CD4-positive, alpha-beta T cell (primary cell): ENCODE data around the gene WFDC8. TPM values are rescaled to one million over a fixed set of nuclear protein-coding genes. Genes with fewer than 3 reads are reported as not detected.

Source experiments
- ATAC-seq: fragments of 200-7000 bp; cut with Tn5 transposase; one replicate; pipeline ENCODE4 v1.10.0; 2022; ENCODE audit warnings: mild to moderate bottlenecking; ENCODE audit not compliant: poor library complexity
- CTCF ChIA-PET: fragments of 350-600 bp; sonication (Branson Sonifier 250); formaldehyde crosslinking; loops from one replicate; lab custom pipeline; 2021; ENCODE audit warnings: antibody characterized with exemption, inconsistent platforms; lab: Charles Lee
- POLR2A ChIA-PET: fragments of 350-600 bp; sonication (Branson Sonifier 250); formaldehyde crosslinking; loops from one replicate; lab custom pipeline; 2021; ENCODE audit warnings: antibody characterized with exemption, inconsistent platforms; lab: Charles Lee
- DNase-seq, 14 experiments: peaks; one replicate each; pipeline ENCODE4 v3.0.0-alpha.2; 2013 to 2020; ENCODE audit warnings: mixed read lengths in 2 of 14
- H3K27ac ChIP-seq, 2 donors: one replicate each; pipeline versions ENCODE4 v1.5.1 to v1.7.0; 2013; ENCODE audit warnings: low read length in 2 of 2, low read depth in 1 of 2, mild to moderate bottlenecking in 1 of 2
- H3K27me3 ChIP-seq, 2 experiments: 1 replicate in 1 of 2; 2 replicates in 1 of 2; pipeline versions ENCODE4 v1.6.1 to v1.7.0; 2013; ENCODE audit warnings: low read length in 2 of 2, control low read depth in 1 of 2, mild to moderate bottlenecking in 1 of 2, moderate library complexity in 1 of 2; ENCODE audit not compliant: insufficient read depth in 2 of 2, control insufficient read depth in 1 of 2
- H3K36me3 ChIP-seq: one replicate; pipeline ENCODE4 v1.6.1; 2013; ENCODE audit warnings: low read length, control low read depth; ENCODE audit not compliant: insufficient read depth
- H3K4me1 ChIP-seq: one replicate; pipeline ENCODE4 v1.6.1; 2013; ENCODE audit warnings: low read length, control low read depth; ENCODE audit not compliant: insufficient read depth
- H3K4me3 ChIP-seq: one replicate; pipeline ENCODE4 v1.5.1; 2013; ENCODE audit warnings: mild to moderate bottlenecking, low read length, moderate library complexity
- H3K9me3 ChIP-seq, 2 experiments: 1 replicate in 1 of 2; 2 replicates in 1 of 2; pipeline versions ENCODE4 v1.6.1 to v1.7.0; 2013; ENCODE audit warnings: low read length in 2 of 2, mild to moderate bottlenecking in 2 of 2, control low read depth in 1 of 2, moderate library complexity in 1 of 2; ENCODE audit not compliant: control insufficient read depth in 1 of 2, insufficient read depth in 1 of 2
- H3K27ac Mint-ChIP-seq: one replicate; pipeline ENCODE4 v1.8.0; 2020; ENCODE audit warnings: mixed read lengths
- H3K27me3 Mint-ChIP-seq: one replicate; pipeline ENCODE4 v1.8.0; 2021; ENCODE audit warnings: mixed read lengths
- H3K36me3 Mint-ChIP-seq: one replicate; pipeline ENCODE4 v1.8.0; 2021; ENCODE audit warnings: low read depth, mixed read lengths
- H3K4me1 Mint-ChIP-seq: one replicate; pipeline ENCODE4 v1.8.0; 2021; ENCODE audit warnings: low read depth, mixed read lengths
- H3K4me3 Mint-ChIP-seq: one replicate; pipeline ENCODE4 v1.8.0; 2020; ENCODE audit warnings: mild to moderate bottlenecking, mixed read lengths
- H3K9me3 Mint-ChIP-seq: one replicate; pipeline ENCODE4 v1.8.0; 2020; ENCODE audit warnings: mixed read lengths
- CTCF ChIP-seq: fragments of 200-600 bp; IDR thresholded peaks from one replicate; pipeline ENCODE4 v1.8.0; 2022; ENCODE audit warnings: antibody characterized with exemption, mild to moderate bottlenecking
- intact Hi-C, 2 experiments: fragments of 100-400 bp; cut with DNase I in 1 of 2; cut with micrococcal nuclease in 1 of 2; formaldehyde crosslinking; loops; one replicate each; pipeline versions ENCODE4 v1.15.1 to v1.9.0; 2023 to 2025; cut with DNase I, micrococcal nuclease
- polyA plus RNA-seq, 2 donors: library from polyadenylated mRNA; unstranded; fragments of 120-200 nt; gene quantifications; one replicate each; pipeline ENCODE4 v1.2.1, GENCODE V29; 2013
- total RNA-seq, 174 experiments: library from RNA in 2 of 174; stranded (reverse) in 2 of 174; gene quantifications; one replicate each; pipeline ENCODE4 v1.2.3 and lab custom pipeline; 2021 to 2026

WFDC8 gene
- total RNA-seq (not detected), total RNA-seq (lab: John Stamatoyannopoulos, UW) (0 to 0.13 (median 0) reads per million in 172 experiments)
- polyA plus RNA-seq (2013, experiment 1 of 2), result not detected
- not detected for polyA plus RNA-seq (2013, experiment 2 of 2)

GRCh38 chr20:45579184-45579583, at the start of gene WFDC8:
Gene WFDC8 (minus strand): TSS chr20:45579284. CDS start chr20:45579247, 37 bp downstream.
- H3K4me1 ChIP-seq, result no peaks in the 10 kb centered on the region
- H3K4me1 Mint-ChIP-seq, result no peaks in the 10 kb centered on the region
- ATAC-seq, result no peak
- ChIA-PET POLR2A (no interaction called here), CTCF (no interaction called here)
- H3K27ac ChIP-seq, result no peak within 1 kb of the TSS
- H3K9me3 ChIP-seq, result no peaks in the 10 kb centered on the region
- TF ChIP-seq CTCF, result no peak
- no peak within 1 kb of the TSS for H3K4me3 Mint-ChIP-seq
- H3K27ac Mint-ChIP-seq, result no peak within 1 kb of the TSS
- no peak for DNase-seq
- H3K36me3 Mint-ChIP-seq, result no peaks in the 10 kb centered on the region
- no peaks in the 10 kb centered on the region for H3K9me3 Mint-ChIP-seq
- no peak within 1 kb of the TSS for H3K4me3 ChIP-seq
- peaks cover 5 to 14% of the 10 kb centered on the region in 2 experiments for H3K27me3 ChIP-seq
- peaks cover 27% of the 10 kb centered on the region for H3K27me3 Mint-ChIP-seq
- intact Hi-C loops, result no loop called here
- H3K36me3 ChIP-seq, result no peaks in the 10 kb centered on the region

GRCh38 chr20:45626540-45626939, 47.5 kb upstream of the WFDC8 start:
- H3K27ac Mint-ChIP-seq, result no peak overlapping the region
- H3K36me3 ChIP-seq, result no peaks in the 10 kb centered on the region
- no peaks in the 10 kb centered on the region for H3K36me3 Mint-ChIP-seq
- peaks cover 6% of the 10 kb centered on the region for H3K9me3 Mint-ChIP-seq
- peaks cover 4% of the 10 kb centered on the region for H3K4me1 Mint-ChIP-seq
- no peak overlapping the region for H3K4me3 Mint-ChIP-seq
- H3K4me3 ChIP-seq, result no peak overlapping the region
- ChIA-PET POLR2A (no interaction called here), CTCF (no interaction called here)
- ATAC-seq (no peak), DNase-seq (no peak)
- no peak overlapping the region for H3K27ac ChIP-seq
- H3K27me3 ChIP-seq, result peaks cover 0 to 6% of the 10 kb centered on the region in 2 experiments
- peaks cover 3% of the 10 kb centered on the region for H3K4me1 ChIP-seq
- peaks cover 51% of the 10 kb centered on the region for H3K27me3 Mint-ChIP-seq
- no peaks in the 10 kb centered on the region for H3K9me3 ChIP-seq
- intact Hi-C loops, result no loop called here
- no peak for TF ChIP-seq CTCF

GRCh38 chr20:45621593-45621992, 42.5 kb upstream of the WFDC8 start:
- no peak overlapping the region for H3K27ac ChIP-seq
- no peaks in the 10 kb centered on the region for H3K36me3 ChIP-seq
- Mint-ChIP-seq H3K36me3 (no peaks in the 10 kb centered on the region), H3K27ac (no peak overlapping the region), H3K4me1 (no peaks in the 10 kb centered on the region), H3K9me3 (peaks cover 6% of the 10 kb centered on the region), H3K4me3 (no peak overlapping the region), H3K27me3 (peaks cover 18% of the 10 kb centered on the region)
- DNase-seq (no peak), ATAC-seq (no peak)
- no peak for TF ChIP-seq CTCF
- H3K4me1 ChIP-seq, result no peaks in the 10 kb centered on the region
- no peaks in the 10 kb centered on the region for H3K9me3 ChIP-seq
- ChIA-PET CTCF (no interaction called here), POLR2A (no interaction called here)
- H3K27me3 ChIP-seq, result no peaks in the 10 kb centered on the region
- H3K4me3 ChIP-seq, result no peak overlapping the region
- intact Hi-C loops, result no loop called here
